ENCODE results near the gene LRRC74B.

The LRRC74B gene

DNA sequence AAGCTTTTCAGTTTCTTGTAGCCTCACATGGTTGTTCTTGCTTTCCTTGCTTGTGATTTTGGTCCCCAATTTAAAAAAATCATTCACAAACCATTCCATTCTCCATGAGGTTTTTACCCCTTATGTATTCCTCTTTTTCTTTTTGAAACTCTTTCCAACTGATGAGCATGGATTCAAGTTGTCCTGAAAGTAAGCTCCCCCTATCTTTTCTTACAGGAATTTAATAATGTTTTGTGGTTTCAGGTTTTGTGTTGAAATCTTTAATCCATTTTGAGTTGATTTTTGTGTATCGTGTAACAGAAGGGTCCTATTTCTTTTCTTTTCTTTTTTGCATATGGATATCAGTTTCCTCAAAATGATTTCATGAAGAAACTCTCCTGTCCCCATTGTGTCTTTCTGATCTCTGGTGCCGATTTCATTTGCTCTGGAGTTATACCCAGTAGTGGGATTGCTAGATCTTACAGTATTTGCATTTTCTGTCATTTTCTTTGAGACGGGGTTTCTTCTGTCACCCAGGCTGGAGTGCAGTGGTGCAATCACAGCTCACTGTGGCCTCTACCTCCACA, 58.5 kb downstream of the LRRC74B start:
- no peak for DNase-seq (ENCODE audit: low spot score)

DNA sequence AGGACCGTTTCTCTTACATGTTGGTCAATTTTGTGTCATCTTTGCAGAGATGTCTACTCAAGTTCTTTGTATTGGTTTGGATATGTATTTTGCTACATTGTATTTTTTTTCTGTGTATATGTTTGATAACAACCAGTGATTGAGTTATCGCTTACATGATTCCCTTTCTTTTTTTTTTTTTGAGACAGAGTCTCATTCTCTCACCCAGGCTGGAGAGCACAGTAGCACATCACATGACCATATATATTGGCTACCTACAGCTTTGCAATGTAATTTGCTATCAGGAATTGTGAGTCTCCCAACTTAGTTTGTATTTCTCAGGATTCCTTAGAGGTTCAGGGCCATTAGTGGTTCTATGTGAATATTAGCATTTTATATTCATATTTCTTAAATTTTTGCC, 59.5 kb downstream of the LRRC74B start:
- no peak for DNase-seq (ENCODE audit: low spot score)

- DNase-seq (ENCODE audit: low spot score), result no peak
These were observed 60.3 kb downstream of the LRRC74B start for GRCh38 chr22:21106000-21106399.

- DNase-seq (ENCODE audit: low spot score), result no peak
These were observed 62.8 kb downstream of the LRRC74B start for GRCh38 chr22:21108379-21109115.
